Kidney epithelial cell (primary cell): Measurements from ENCODE around the gene DHX30. TPM values are rescaled to one million over a fixed set of nuclear protein-coding genes. Genes with fewer than 3 reads are reported as not detected.

Source experiments
- DNase-seq: peaks from one replicate; pipeline ENCODE4 v3.0.0-alpha.2; 2010; ENCODE audit warnings: low read depth
- H3K27me3 ChIP-seq: 2 replicates; pipeline ENCODE4 v1.6.0; 2011; ENCODE audit warnings: low read length; ENCODE audit not compliant: control insufficient read depth, insufficient read depth
- H3K36me3 ChIP-seq: 2 replicates; pipeline ENCODE4 v1.5.1; 2011; ENCODE audit warnings: low read length; ENCODE audit not compliant: control insufficient read depth, insufficient read depth
- H3K4me3 ChIP-seq: 2 replicates; pipeline ENCODE4 v1.5.1; 2011; ENCODE audit warnings: low read depth, mild to moderate bottlenecking, control low read depth, low read length
- CTCF ChIP-seq: IDR thresholded peaks from 2 replicates; pipeline ENCODE4 v1.5.1; 2011; ENCODE audit warnings: mild to moderate bottlenecking, moderate library complexity, low read length, control low read depth, inconsistent platforms; ENCODE audit not compliant: insufficient read depth, poor library complexity, severe bottlenecking
- total RNA-seq: library from RNA; depleted of rRNA; stranded (reverse); fragments of >200 nt; gene quantifications from 2 replicates; pipeline ENCODE4 v1.2.3, GENCODE V29; 2015

DHX30 gene
- total RNA-seq, 1 donor from 2014 or later: 79.4 TPM

- TF ChIP-seq CTCF: no peak
- Histone ChIP-seq H3K36me3 (no peaks in the 10 kb centered on the region), H3K27me3 (no peaks in the 10 kb centered on the region), H3K4me3 (no peak overlapping the region)
- no peak for DNase-seq
Measured at GRCh38 chr3:47794544-47794943, 8.4 kb upstream of the DHX30 start.

- DNase-seq: no peak
- H3K4me3 ChIP-seq: no peak overlapping the region
- TF ChIP-seq CTCF: peak; percentile 31
- H3K36me3 ChIP-seq: no peaks in the 10 kb centered on the region
- H3K27me3 ChIP-seq: no peaks in the 10 kb centered on the region
Measured at GRCh38 chr3:47799733-47800132, 3.2 kb upstream of the DHX30 start.

- H3K36me3 ChIP-seq: no peaks in the 10 kb centered on the region
- peak overlapping the region; percentile 84 for H3K4me3 ChIP-seq
- no peak for DNase-seq
- TF ChIP-seq CTCF: no peak
- H3K27me3 ChIP-seq: no peaks in the 10 kb centered on the region
Measured at GRCh38 chr3:47803480-47804025, 615 bp downstream of the DHX30 start.

- no peak for TF ChIP-seq CTCF
- DNase-seq: no peak
- no peak overlapping the region for H3K4me3 ChIP-seq
- no peaks in the 10 kb centered on the region for H3K27me3 ChIP-seq
- H3K36me3 ChIP-seq: no peaks in the 10 kb centered on the region
Measured at GRCh38 chr3:47804577-47804976, 1.6 kb downstream of the DHX30 start.

GRCh38 chr3:47813551-47814177 lies 10.7 kb downstream of the DHX30 start:
- H3K27me3 ChIP-seq: no peaks in the 10 kb centered on the region
- no peak overlapping the region for H3K4me3 ChIP-seq
- H3K36me3 ChIP-seq: peaks cover 2% of the 10 kb centered on the region
- TF ChIP-seq CTCF: no peak
- no peak for DNase-seq

- no peak overlapping the region for H3K4me3 ChIP-seq
- H3K27me3 ChIP-seq: no peaks in the 10 kb centered on the region
- H3K36me3 ChIP-seq: peaks cover 2% of the 10 kb centered on the region
- no peak for DNase-seq
- TF ChIP-seq CTCF: no peak
Measured at GRCh38 chr3:47817609-47818008, 14.7 kb downstream of the DHX30 start.
